Nephron (organoid): ENCODE measurements around the gene NSRP1.

ENCODE experiments used
- H3K27ac Mint-ChIP-seq, 3 experiments: 2 replicates each; pipeline ENCODE4 v1.8.0; 2020; ENCODE audit warnings: mixed read lengths in 3 of 3, mild to moderate bottlenecking in 2 of 3, moderate library complexity in 1 of 3
- H3K27me3 Mint-ChIP-seq: 2 replicates; pipeline ENCODE4 v1.8.0; 2021; ENCODE audit warnings: low read depth, mild to moderate bottlenecking, moderate library complexity, mixed read lengths
- H3K36me3 Mint-ChIP-seq: 2 replicates; pipeline ENCODE4 v1.8.0; 2020; ENCODE audit warnings: low read depth, mixed read lengths
- H3K4me1 Mint-ChIP-seq: 2 replicates; pipeline ENCODE4 v1.8.0; 2020; ENCODE audit warnings: mixed read lengths
- H3K4me3 Mint-ChIP-seq, 3 experiments: 2 replicates each; pipeline ENCODE4 v1.8.0; 2020; ENCODE audit warnings: mild to moderate bottlenecking in 3 of 3, mixed read lengths in 3 of 3, moderate library complexity in 2 of 3
- H3K9me3 Mint-ChIP-seq: 2 replicates; pipeline ENCODE4 v1.8.0; 2020; ENCODE audit warnings: mixed read lengths
- TF ChIP-seq, protein P1 (sequence below), 3 experiments: fragments of 200-600 bp; sonication (generic); IDR thresholded peaks; one replicate each; pipeline ENCODE4 v1.5.0; 2021; ENCODE audit warnings: antibody characterized with exemption in 3 of 3; ENCODE audit not compliant: unreplicated experiment in 3 of 3

The NSRP1 gene

DNA sequence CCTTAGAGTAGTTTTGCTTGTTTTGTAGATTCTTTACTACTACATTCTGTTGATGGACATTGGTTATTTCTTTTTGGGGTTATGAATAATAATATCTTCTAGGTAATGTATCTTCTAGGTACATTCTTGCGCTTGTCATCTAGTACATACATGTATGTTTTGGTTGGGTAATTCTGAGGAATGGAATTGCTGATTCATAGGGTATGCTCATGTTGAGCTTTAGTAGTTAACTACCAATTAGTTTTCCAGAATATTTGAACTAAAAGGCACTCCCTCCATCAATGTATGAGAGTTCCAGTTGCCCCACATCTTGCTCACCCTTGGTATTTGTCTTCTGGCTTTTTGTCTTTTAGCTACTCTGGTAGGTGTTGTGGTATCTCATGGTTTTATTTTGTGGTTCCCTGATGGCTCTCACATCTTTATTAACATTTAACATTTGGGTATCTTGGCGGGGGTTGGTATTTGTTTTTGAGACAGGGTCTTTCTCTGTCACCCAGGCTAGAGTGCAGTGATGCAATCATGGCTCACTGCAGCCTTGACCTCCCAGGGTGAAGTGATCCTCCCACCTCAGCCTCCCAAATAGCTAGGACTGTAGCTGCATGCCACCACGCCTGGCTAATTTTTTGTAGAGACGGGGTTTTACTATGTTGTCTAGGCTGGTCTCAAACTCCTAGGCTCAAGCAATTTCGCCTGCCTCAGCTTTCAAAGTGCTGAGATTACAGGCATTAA lies 71.8 kb downstream of the NSRP1 start:
- Mint-ChIP-seq H3K9me3 (no peaks in the 10 kb centered on the region), H3K27me3 (no peaks in the 10 kb centered on the region), H3K4me1 (no peaks in the 10 kb centered on the region)

DNA sequence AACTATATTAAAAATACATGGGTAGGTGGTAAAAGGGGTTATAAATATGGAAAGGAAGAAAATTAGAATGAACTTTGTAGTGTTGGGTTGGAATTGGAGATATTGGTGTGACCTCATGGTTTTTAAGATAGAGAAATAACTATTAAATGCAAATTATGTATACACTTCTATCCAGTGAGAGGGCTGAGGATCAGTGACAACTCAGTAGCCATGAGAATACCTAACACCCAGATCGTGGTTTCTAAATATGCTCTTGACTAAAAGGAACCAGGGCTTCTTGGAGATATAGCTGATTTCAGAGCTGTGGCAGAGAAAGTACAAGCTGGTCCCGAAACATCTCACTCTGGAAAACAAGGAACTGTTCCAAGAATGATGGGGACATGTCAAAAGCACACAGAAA lies 74.5 kb downstream of the NSRP1 start:
- no peaks in the 10 kb centered on the region for H3K4me1 Mint-ChIP-seq
- no peak overlapping the region for H3K4me3 Mint-ChIP-seq
- no peak overlapping the region for H3K27ac Mint-ChIP-seq
- no peaks in the 10 kb centered on the region for H3K27me3 Mint-ChIP-seq
- no peaks in the 10 kb centered on the region for H3K9me3 Mint-ChIP-seq
- TF ChIP-seq, protein P1, sequence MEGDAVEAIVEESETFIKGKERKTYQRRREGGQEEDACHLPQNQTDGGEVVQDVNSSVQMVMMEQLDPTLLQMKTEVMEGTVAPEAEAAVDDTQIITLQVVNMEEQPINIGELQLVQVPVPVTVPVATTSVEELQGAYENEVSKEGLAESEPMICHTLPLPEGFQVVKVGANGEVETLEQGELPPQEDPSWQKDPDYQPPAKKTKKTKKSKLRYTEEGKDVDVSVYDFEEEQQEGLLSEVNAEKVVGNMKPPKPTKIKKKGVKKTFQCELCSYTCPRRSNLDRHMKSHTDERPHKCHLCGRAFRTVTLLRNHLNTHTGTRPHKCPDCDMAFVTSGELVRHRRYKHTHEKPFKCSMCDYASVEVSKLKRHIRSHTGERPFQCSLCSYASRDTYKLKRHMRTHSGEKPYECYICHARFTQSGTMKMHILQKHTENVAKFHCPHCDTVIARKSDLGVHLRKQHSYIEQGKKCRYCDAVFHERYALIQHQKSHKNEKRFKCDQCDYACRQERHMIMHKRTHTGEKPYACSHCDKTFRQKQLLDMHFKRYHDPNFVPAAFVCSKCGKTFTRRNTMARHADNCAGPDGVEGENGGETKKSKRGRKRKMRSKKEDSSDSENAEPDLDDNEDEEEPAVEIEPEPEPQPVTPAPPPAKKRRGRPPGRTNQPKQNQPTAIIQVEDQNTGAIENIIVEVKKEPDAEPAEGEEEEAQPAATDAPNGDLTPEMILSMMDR (IDR thresholded peaks at IDR 0.05; ENCODE audit: unreplicated experiment in 3 of 3), result no peak
- H3K36me3 Mint-ChIP-seq, result peaks cover 5% of the 10 kb centered on the region

More for the DNA sequence above, 71.8 kb downstream of the NSRP1 start:
- no peak overlapping the region for H3K4me3 Mint-ChIP-seq
- H3K36me3 Mint-ChIP-seq, result peaks cover 23% of the 10 kb centered on the region
- TF ChIP-seq, protein P1 (IDR thresholded peaks at IDR 0.05; ENCODE audit: unreplicated experiment in 3 of 3), result no peak
- peak overlapping the region in 1 of 3 experiments; percentile 8 for H3K27ac Mint-ChIP-seq

DNA sequence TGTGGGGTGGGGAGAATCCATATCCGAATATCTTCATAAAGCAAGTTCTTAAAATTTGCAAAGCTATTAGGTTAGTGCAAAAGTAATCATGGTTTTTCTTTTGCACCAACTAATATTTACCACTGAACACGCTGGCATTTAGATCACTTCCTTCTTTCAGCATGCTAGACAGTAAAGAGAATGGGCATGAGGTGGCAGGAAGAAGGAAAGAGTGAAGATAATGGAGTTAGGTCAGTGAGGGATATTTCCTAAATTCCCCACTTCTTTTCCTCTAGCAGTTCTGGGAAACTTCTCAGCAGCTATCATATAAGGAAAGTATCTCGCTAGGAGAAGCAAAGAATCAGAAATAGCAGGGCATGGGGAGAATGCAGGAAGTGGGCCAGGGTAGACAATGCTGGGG lies 79.9 kb downstream of the NSRP1 start:
- Mint-ChIP-seq H3K27ac (no peak overlapping the region), H3K4me1 (no peaks in the 10 kb centered on the region), H3K36me3 (no peaks in the 10 kb centered on the region), H3K9me3 (no peaks in the 10 kb centered on the region), H3K4me3 (no peak overlapping the region), H3K27me3 (peaks cover 4% of the 10 kb centered on the region)
- TF ChIP-seq, protein P1 (IDR thresholded peaks at IDR 0.05; ENCODE audit: unreplicated experiment in 3 of 3), result no peak

DNA sequence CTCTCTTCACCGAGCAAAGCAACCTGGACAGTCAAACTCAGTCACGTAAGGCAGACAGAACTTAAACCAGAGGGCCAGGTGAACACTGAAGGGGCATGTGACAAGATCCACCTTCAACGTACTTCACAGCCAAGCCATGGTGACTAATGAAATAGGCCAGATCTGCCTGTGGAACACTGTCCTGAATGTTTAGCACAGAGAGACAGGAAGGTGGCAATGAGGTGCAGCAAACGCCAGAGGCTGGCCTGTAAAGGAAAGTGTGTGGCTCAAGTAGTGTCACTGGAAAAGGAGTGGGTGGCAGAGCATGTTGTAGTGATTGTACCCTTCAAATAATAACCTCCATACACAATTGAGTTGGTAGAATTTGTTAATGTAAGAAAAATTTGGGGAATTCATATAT lies 80.8 kb downstream of the NSRP1 start:
- TF ChIP-seq, protein P1 (IDR thresholded peaks at IDR 0.05; ENCODE audit: unreplicated experiment in 3 of 3), result no peak
- H3K27me3 Mint-ChIP-seq, result peaks cover 4% of the 10 kb centered on the region
- no peaks in the 10 kb centered on the region for H3K9me3 Mint-ChIP-seq
- no peak overlapping the region for H3K27ac Mint-ChIP-seq
- H3K36me3 Mint-ChIP-seq, result no peaks in the 10 kb centered on the region
- H3K4me1 Mint-ChIP-seq, result no peaks in the 10 kb centered on the region
- no peak overlapping the region for H3K4me3 Mint-ChIP-seq

DNA sequence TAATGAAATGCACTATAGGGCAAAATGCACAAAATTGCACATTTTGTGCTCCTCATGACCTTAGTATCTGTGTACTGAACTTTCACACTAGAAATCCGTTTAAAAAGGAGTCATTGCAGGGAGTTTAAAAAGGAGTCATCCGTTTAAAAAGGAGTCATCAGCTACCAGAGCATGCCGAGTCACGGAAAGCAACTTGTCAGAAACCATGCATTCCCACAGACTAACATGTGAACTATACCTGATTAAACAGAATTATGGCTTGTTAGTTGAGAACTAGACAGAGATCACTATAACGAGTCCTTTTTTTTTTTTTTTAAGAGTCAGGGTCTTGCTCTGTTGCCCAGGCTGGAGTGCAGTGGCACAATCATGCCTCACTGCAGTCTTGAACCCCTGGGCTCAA lies 83.0 kb downstream of the NSRP1 start:
- H3K4me3 Mint-ChIP-seq, result no peak overlapping the region
- H3K9me3 Mint-ChIP-seq, result no peaks in the 10 kb centered on the region

More for the DNA sequence above, 83.0 kb downstream of the NSRP1 start:
- Mint-ChIP-seq H3K36me3 (no peaks in the 10 kb centered on the region), H3K27ac (no peak overlapping the region), H3K4me1 (no peaks in the 10 kb centered on the region), H3K27me3 (peaks cover 4% of the 10 kb centered on the region)
- TF ChIP-seq, protein P1 (IDR thresholded peaks at IDR 0.05; ENCODE audit: unreplicated experiment in 3 of 3), result no peak
